Endodermal cell (in vitro differentiated cells): ENCODE results near the gene JAK3. TPM values are rescaled to one million over a fixed set of nuclear protein-coding genes. Genes with fewer than 3 reads are reported as not detected.

Source experiments
- DNase-seq: peaks from one replicate; pipeline ENCODE4 v3.0.0-alpha.2; 2017
- H3K27ac ChIP-seq: 2 replicates; pipeline ENCODE4 v1.5.1; 2013; ENCODE audit warnings: mild to moderate bottlenecking, low read depth, low read length, moderate library complexity
- H3K27me3 ChIP-seq: 2 replicates; pipeline ENCODE4 v1.6.1; 2013; ENCODE audit warnings: mild to moderate bottlenecking, low read length, moderate library complexity; ENCODE audit not compliant: insufficient read depth, control insufficient read depth, poor library complexity, severe bottlenecking
- H3K36me3 ChIP-seq: 2 replicates; pipeline ENCODE4 v1.7.0; 2013; ENCODE audit warnings: mild to moderate bottlenecking, low read length, moderate library complexity; ENCODE audit not compliant: control insufficient read depth, insufficient read depth
- H3K4me1 ChIP-seq: one replicate; pipeline ENCODE4 v1.7.0; 2013; ENCODE audit warnings: low read length; ENCODE audit not compliant: control insufficient read depth, insufficient read depth
- H3K4me3 ChIP-seq: 2 replicates; pipeline ENCODE4 v1.5.1; 2013; ENCODE audit warnings: mild to moderate bottlenecking, low read length, moderate library complexity
- H3K9ac ChIP-seq: 2 replicates; pipeline ENCODE4 v1.6.1; 2013; ENCODE audit warnings: mild to moderate bottlenecking, low read length, moderate library complexity; ENCODE audit not compliant: poor library complexity, severe bottlenecking; ENCODE audit errors: extremely low read depth
- H3K9me3 ChIP-seq: 2 replicates; pipeline ENCODE4 v1.6.1; 2013; ENCODE audit warnings: mild to moderate bottlenecking, low read length, moderate library complexity; ENCODE audit not compliant: control insufficient read depth
- H3K27ac Mint-ChIP-seq: 2 replicates; pipeline ENCODE4 v1.8.0; 2020; ENCODE audit warnings: mixed read lengths
- H3K27me3 Mint-ChIP-seq: 2 replicates; pipeline ENCODE4 v1.8.0; 2021; ENCODE audit warnings: mild to moderate bottlenecking, mixed read lengths; ENCODE audit not compliant: insufficient read depth
- H3K36me3 Mint-ChIP-seq: 2 replicates; pipeline ENCODE4 v1.8.0; 2020; ENCODE audit warnings: low read depth, mixed read lengths
- H3K4me1 Mint-ChIP-seq: 2 replicates; pipeline ENCODE4 v1.8.0; 2020; ENCODE audit warnings: mixed read lengths
- H3K4me3 Mint-ChIP-seq: 2 replicates; pipeline ENCODE4 v1.8.0; 2020; ENCODE audit warnings: mild to moderate bottlenecking, moderate library complexity, mixed read lengths
- H3K9me3 Mint-ChIP-seq: 2 replicates; pipeline ENCODE4 v1.8.0; 2020; ENCODE audit warnings: mild to moderate bottlenecking, mixed read lengths
- CTCF ChIP-seq: fragments of 200-600 bp; sonication (generic); conservative IDR thresholded peaks from 2 replicates; pipeline ENCODE4 v1.5.0; 2021; ENCODE audit warnings: antibody characterized with exemption, mild to moderate bottlenecking
- WGBS, 2 experiments: methylation state at CpG; one replicate each; pipeline versions ENCODE4 v1.1.5 to v1.1.7; 2013; ENCODE audit warnings: missing lambda C conversion rate in 2 of 2, mixed read lengths in 1 of 2; ENCODE audit not compliant: insufficient coverage in 1 of 2, insufficient read length in 1 of 2; 5-methylcytosine and 5-hydroxymethylcytosine counted together
- total RNA-seq, 2 donors: library from RNA; stranded (reverse); fragmentation: NEBNext Ultra II Directional in 1 of 2; extraction: Animal tissue kit (Norgen Biotek cat#: 25700) in 1 of 2; gene quantifications; 2 replicates in 1 of 2; 3 replicates in 1 of 2; pipeline ENCODE4 v1.2.1, GENCODE V29; 2021

JAK3 gene
- total RNA-seq, 2 donors from 2014 or later = 2.8 to 3.2 TPM

- H3K27me3 Mint-ChIP-seq = peaks cover 29% of the 10 kb centered on the region
- no peaks in the 10 kb centered on the region for H3K9me3 Mint-ChIP-seq
- Histone ChIP-seq H3K4me1 (no peaks in the 10 kb centered on the region), H3K4me3 (peak overlapping the region; percentile 66), H3K9me3 (no peaks in the 10 kb centered on the region), H3K36me3 (no peaks in the 10 kb centered on the region), H3K9ac (no peak overlapping the region), H3K27me3 (peaks cover 23% of the 10 kb centered on the region), H3K27ac (no peak overlapping the region)
- H3K4me1 Mint-ChIP-seq = no peaks in the 10 kb centered on the region
- 39 to 51% methylated on average over 7 to 14 of the region's 14 CpGs for WGBS, 2 experiments
- TF ChIP-seq CTCF = no peak
- no peak overlapping the region for H3K27ac Mint-ChIP-seq
- peak overlapping the region; percentile 64 for H3K4me3 Mint-ChIP-seq
- DNase-seq = no peak
- H3K36me3 Mint-ChIP-seq = no peaks in the 10 kb centered on the region
Measured at GRCh38 chr19:17795495-17795856, 52.3 kb downstream of the JAK3 start.

- peak within 1 kb of the TSS; percentile 66 for H3K4me3 ChIP-seq
- Mint-ChIP-seq H3K4me3 (peak within 1 kb of the TSS; percentile 64), H3K27me3 (peaks cover 29% of the 10 kb centered on the region), H3K4me1 (no peaks in the 10 kb centered on the region), H3K9me3 (no peaks in the 10 kb centered on the region), H3K27ac (no peak within 1 kb of the TSS), H3K36me3 (no peaks in the 10 kb centered on the region)
- no peak for TF ChIP-seq CTCF
- DNase-seq = peak; percentile 90
- no peak within 1 kb of the TSS for H3K27ac ChIP-seq
- no peaks in the 10 kb centered on the region for H3K4me1 ChIP-seq
- H3K9me3 ChIP-seq = no peaks in the 10 kb centered on the region
- peaks cover 23% of the 10 kb centered on the region for H3K27me3 ChIP-seq
- H3K36me3 ChIP-seq = no peaks in the 10 kb centered on the region
- H3K9ac ChIP-seq = no peak within 1 kb of the TSS
- 22 to 34% methylated on average over 17 to 50 of the region's 50 CpGs for WGBS, 2 experiments
Measured at GRCh38 chr19:17794731-17795494, 52.9 kb downstream of the JAK3 start, which contains the start of gene B3GNT3. B3GNT3 (plus strand) TSS chr19:17795138; CDS start chr19:17807808, 12,670 bp downstream.

- no peak overlapping the region for H3K9ac ChIP-seq
- H3K4me1 ChIP-seq = no peaks in the 10 kb centered on the region
- no peaks in the 10 kb centered on the region for H3K36me3 Mint-ChIP-seq
- H3K9me3 Mint-ChIP-seq = no peaks in the 10 kb centered on the region
- peak overlapping the region; percentile 64 for H3K4me3 Mint-ChIP-seq
- peaks cover 23% of the 10 kb centered on the region for H3K27me3 ChIP-seq
- peaks cover 29% of the 10 kb centered on the region for H3K27me3 Mint-ChIP-seq
- H3K4me3 ChIP-seq = no peak overlapping the region
- 68 to 87% methylated on average over 5 to 9 of the region's 9 CpGs for WGBS, 2 experiments
- H3K9me3 ChIP-seq = no peaks in the 10 kb centered on the region
- H3K27ac ChIP-seq = no peak overlapping the region
- H3K4me1 Mint-ChIP-seq = no peaks in the 10 kb centered on the region
- DNase-seq = no peak
- no peak for TF ChIP-seq CTCF
- no peak overlapping the region for H3K27ac Mint-ChIP-seq
- no peaks in the 10 kb centered on the region for H3K36me3 ChIP-seq
Measured at GRCh38 chr19:17794412-17794730, 53.4 kb downstream of the JAK3 start.
